ENCODE data around the gene FAM131A. TPM values are rescaled to one million over a fixed set of nuclear protein-coding genes. Genes with fewer than 3 reads are reported as not detected.

FAM131A gene
- total RNA-seq, 1 experiment from 2014 or later, result 14.4 TPM

DNA sequence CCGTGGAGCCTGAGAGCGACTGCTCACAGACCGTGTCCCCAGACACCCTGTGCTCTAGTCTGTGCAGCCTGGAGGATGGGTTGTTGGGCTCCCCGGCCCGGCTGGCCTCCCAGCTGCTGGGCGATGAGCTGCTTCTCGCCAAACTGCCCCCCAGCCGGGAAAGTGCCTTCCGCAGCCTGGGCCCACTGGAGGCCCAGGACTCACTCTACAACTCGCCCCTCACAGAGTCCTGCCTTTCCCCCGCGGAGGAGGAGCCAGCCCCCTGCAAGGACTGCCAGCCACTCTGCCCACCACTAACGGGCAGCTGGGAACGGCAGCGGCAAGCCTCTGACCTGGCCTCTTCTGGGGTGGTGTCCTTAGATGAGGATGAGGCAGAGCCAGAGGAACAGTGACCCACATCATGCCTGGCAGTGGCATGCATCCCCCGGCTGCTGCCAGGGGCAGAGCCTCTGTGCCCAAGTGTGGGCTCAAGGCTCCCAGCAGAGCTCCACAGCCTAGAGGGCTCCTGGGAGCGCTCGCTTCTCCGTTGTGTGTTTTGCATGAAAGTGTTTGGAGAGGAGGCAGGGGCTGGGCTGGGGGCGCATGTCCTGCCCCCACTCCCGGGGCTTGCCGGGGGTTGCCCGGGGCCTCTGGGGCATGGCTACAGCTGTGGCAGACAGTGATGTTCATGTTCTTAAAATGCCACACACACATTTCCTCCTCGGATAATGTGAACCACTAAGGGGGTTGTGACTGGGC, 7.3 kb downstream of the FAM131A start:
- H4K8ac ChIP-seq (replicated peaks; ENCODE audit: insufficient read length, low read depth, low read length), result no peak overlapping the region
- no peak overlapping the region for H2AK5ac ChIP-seq (ENCODE audit: insufficient read length, low read length)
- no peak overlapping the region for H2BK15ac ChIP-seq (ENCODE audit: low read depth, low read length)
- no peak overlapping the region for H3K18ac ChIP-seq (ENCODE audit: insufficient read length, low read depth, low read length)
- no peak overlapping the region for H3K14ac ChIP-seq (ENCODE audit: insufficient read depth, low read length)
- no peak overlapping the region for H2BK12ac ChIP-seq (ENCODE audit: insufficient read length, low read depth, low read length)
- H3K36me3 Mint-ChIP-seq (ENCODE audit: insufficient read depth in 1 of 3, low read depth in 3 of 3), result peaks cover 15 to 32% (median 22%) of the 10 kb centered on the region in 3 experiments; a peak in 6 of 7 replicates
- no peak overlapping the region for H3K27ac ChIP-seq (ENCODE audit: insufficient read length, low read depth, low read length)
- H3K4me1 ChIP-seq (ENCODE audit: insufficient read depth, low read length), result 0 out of 2 replicates have a peak, but pooled peaks cover 2% of the 10 kb centered on the region
- H3K79me1 ChIP-seq (ENCODE audit: insufficient read depth, low read depth, low read length, poor library complexity, severe bottlenecking), result no peaks in the 10 kb centered on the region
- H3K9me3 Mint-ChIP-seq, result no peaks in the 10 kb centered on the region; a peak in 1 of 5 replicates
- no peaks in the 10 kb centered on the region for H3K23me2 ChIP-seq (ENCODE audit: insufficient read length, low read depth, low read length, poor library complexity, severe bottlenecking)
- no peak overlapping the region for H2BK5ac ChIP-seq (ENCODE audit: insufficient read length, low read length)
- WGBS (ENCODE audit: extremely low coverage, insufficient read length, low lambda C conversion rate), result no CpG with 5 or more reads among the region's 24 CpGs
- no peak overlapping the region for H4K91ac ChIP-seq (ENCODE audit: insufficient read length, low read depth, low read length)
- H3K56ac ChIP-seq (ENCODE audit: insufficient read length, low read depth, low read length), result no peak overlapping the region
- peaks cover 8 to 9% of the 10 kb centered on the region in 2 experiments for H3K4me1 Mint-ChIP-seq
- H3K4ac ChIP-seq (ENCODE audit: low read depth, low read length), result no peak overlapping the region
- no peak overlapping the region for H3K9ac ChIP-seq (ENCODE audit: extremely low read depth, insufficient read length, low read length)
- no peaks in the 10 kb centered on the region for H3K79me2 ChIP-seq (ENCODE audit: insufficient read depth, low read length)
- H3K27me3 Mint-ChIP-seq (ENCODE audit: low read depth), result no peaks in the 10 kb centered on the region
- no peak for DNase-seq
- no peaks in the 10 kb centered on the region for H4K20me1 ChIP-seq (ENCODE audit: control insufficient read depth, insufficient read depth, insufficient read length)
- H3K27ac Mint-ChIP-seq, result no peak overlapping the region
- H3K9me3 ChIP-seq (ENCODE audit: control insufficient read depth, low read depth, low read length), result no peaks in the 10 kb centered on the region
- no peak overlapping the region for H2AFZ ChIP-seq (ENCODE audit: low read length)
- H2BK20ac ChIP-seq (ENCODE audit: low read depth, low read length, poor library complexity, severe bottlenecking), result no peak overlapping the region
- H3T11ph ChIP-seq (ENCODE audit: low read length), result no peak overlapping the region
- H3K23ac ChIP-seq (ENCODE audit: insufficient read length, low read depth, low read length), result no peak overlapping the region
- TF ChIP-seq, protein P1, sequence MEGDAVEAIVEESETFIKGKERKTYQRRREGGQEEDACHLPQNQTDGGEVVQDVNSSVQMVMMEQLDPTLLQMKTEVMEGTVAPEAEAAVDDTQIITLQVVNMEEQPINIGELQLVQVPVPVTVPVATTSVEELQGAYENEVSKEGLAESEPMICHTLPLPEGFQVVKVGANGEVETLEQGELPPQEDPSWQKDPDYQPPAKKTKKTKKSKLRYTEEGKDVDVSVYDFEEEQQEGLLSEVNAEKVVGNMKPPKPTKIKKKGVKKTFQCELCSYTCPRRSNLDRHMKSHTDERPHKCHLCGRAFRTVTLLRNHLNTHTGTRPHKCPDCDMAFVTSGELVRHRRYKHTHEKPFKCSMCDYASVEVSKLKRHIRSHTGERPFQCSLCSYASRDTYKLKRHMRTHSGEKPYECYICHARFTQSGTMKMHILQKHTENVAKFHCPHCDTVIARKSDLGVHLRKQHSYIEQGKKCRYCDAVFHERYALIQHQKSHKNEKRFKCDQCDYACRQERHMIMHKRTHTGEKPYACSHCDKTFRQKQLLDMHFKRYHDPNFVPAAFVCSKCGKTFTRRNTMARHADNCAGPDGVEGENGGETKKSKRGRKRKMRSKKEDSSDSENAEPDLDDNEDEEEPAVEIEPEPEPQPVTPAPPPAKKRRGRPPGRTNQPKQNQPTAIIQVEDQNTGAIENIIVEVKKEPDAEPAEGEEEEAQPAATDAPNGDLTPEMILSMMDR (conservative IDR thresholded peaks at IDR 0.05), result no peak
- H3K4me3 Mint-ChIP-seq, result no peak overlapping the region
- H3K27me3 ChIP-seq (ENCODE audit: insufficient read depth, low read length), result no peaks in the 10 kb centered on the region
- H4K5ac ChIP-seq (ENCODE audit: insufficient read length, low read depth, low read length), result no peak overlapping the region
- H3K4me2 ChIP-seq (ENCODE audit: insufficient read depth, insufficient read length, low read length), result no peak overlapping the region
- no peak overlapping the region for H2BK120ac ChIP-seq (ENCODE audit: low read depth, low read length, poor library complexity, severe bottlenecking)

Measured in H9 (cell line).